CD4-positive, alpha-beta T cell (primary cell): ENCODE results near the gene CHRNA5. TPM values are rescaled to one million over a fixed set of nuclear protein-coding genes. Genes with fewer than 3 reads are reported as not detected.

ENCODE experiments used
- ATAC-seq: fragments of 200-7000 bp; cut with Tn5 transposase; one replicate; pipeline ENCODE4 v1.10.0; 2022; ENCODE audit warnings: mild to moderate bottlenecking; ENCODE audit not compliant: poor library complexity
- CTCF ChIA-PET: fragments of 350-600 bp; sonication (Branson Sonifier 250); formaldehyde crosslinking; loops from one replicate; lab custom pipeline; 2021; ENCODE audit warnings: antibody characterized with exemption, inconsistent platforms; lab: Charles Lee
- POLR2A ChIA-PET: fragments of 350-600 bp; sonication (Branson Sonifier 250); formaldehyde crosslinking; loops from one replicate; lab custom pipeline; 2021; ENCODE audit warnings: antibody characterized with exemption, inconsistent platforms; lab: Charles Lee
- DNase-seq, 14 experiments: peaks; one replicate each; pipeline ENCODE4 v3.0.0-alpha.2; 2013 to 2020; ENCODE audit warnings: mixed read lengths in 2 of 14
- H3K27ac ChIP-seq, 2 donors: one replicate each; pipeline versions ENCODE4 v1.5.1 to v1.7.0; 2013; ENCODE audit warnings: low read length in 2 of 2, low read depth in 1 of 2, mild to moderate bottlenecking in 1 of 2
- H3K27me3 ChIP-seq, 2 experiments: 1 replicate in 1 of 2; 2 replicates in 1 of 2; pipeline versions ENCODE4 v1.6.1 to v1.7.0; 2013; ENCODE audit warnings: low read length in 2 of 2, control low read depth in 1 of 2, mild to moderate bottlenecking in 1 of 2, moderate library complexity in 1 of 2; ENCODE audit not compliant: insufficient read depth in 2 of 2, control insufficient read depth in 1 of 2
- H3K36me3 ChIP-seq: one replicate; pipeline ENCODE4 v1.6.1; 2013; ENCODE audit warnings: low read length, control low read depth; ENCODE audit not compliant: insufficient read depth
- H3K4me1 ChIP-seq: one replicate; pipeline ENCODE4 v1.6.1; 2013; ENCODE audit warnings: low read length, control low read depth; ENCODE audit not compliant: insufficient read depth
- H3K4me3 ChIP-seq: one replicate; pipeline ENCODE4 v1.5.1; 2013; ENCODE audit warnings: mild to moderate bottlenecking, low read length, moderate library complexity
- H3K9me3 ChIP-seq, 2 experiments: 1 replicate in 1 of 2; 2 replicates in 1 of 2; pipeline versions ENCODE4 v1.6.1 to v1.7.0; 2013; ENCODE audit warnings: low read length in 2 of 2, mild to moderate bottlenecking in 2 of 2, control low read depth in 1 of 2, moderate library complexity in 1 of 2; ENCODE audit not compliant: control insufficient read depth in 1 of 2, insufficient read depth in 1 of 2
- H3K27ac Mint-ChIP-seq: one replicate; pipeline ENCODE4 v1.8.0; 2020; ENCODE audit warnings: mixed read lengths
- H3K27me3 Mint-ChIP-seq: one replicate; pipeline ENCODE4 v1.8.0; 2021; ENCODE audit warnings: mixed read lengths
- H3K36me3 Mint-ChIP-seq: one replicate; pipeline ENCODE4 v1.8.0; 2021; ENCODE audit warnings: low read depth, mixed read lengths
- H3K4me1 Mint-ChIP-seq: one replicate; pipeline ENCODE4 v1.8.0; 2021; ENCODE audit warnings: low read depth, mixed read lengths
- H3K4me3 Mint-ChIP-seq: one replicate; pipeline ENCODE4 v1.8.0; 2020; ENCODE audit warnings: mild to moderate bottlenecking, mixed read lengths
- H3K9me3 Mint-ChIP-seq: one replicate; pipeline ENCODE4 v1.8.0; 2020; ENCODE audit warnings: mixed read lengths
- intact Hi-C, 2 experiments: fragments of 100-400 bp; cut with DNase I in 1 of 2; cut with micrococcal nuclease in 1 of 2; formaldehyde crosslinking; loops; one replicate each; pipeline versions ENCODE4 v1.15.1 to v1.9.0; 2023 to 2025; cut with DNase I, micrococcal nuclease
- total RNA-seq, 174 experiments: library from RNA in 2 of 174; stranded (reverse) in 2 of 174; gene quantifications; one replicate each; pipeline ENCODE4 v1.2.3 and lab custom pipeline; 2021 to 2026
- TF ChIP-seq, protein P1 (sequence below): fragments of 200-600 bp; IDR thresholded peaks from one replicate; pipeline ENCODE4 v1.8.0; 2022; ENCODE audit warnings: antibody characterized with exemption, mild to moderate bottlenecking

CHRNA5 gene
- total RNA-seq, 2 experiments from 2014 or later = 0.25 TPM

GRCh38 chr15:78627348-78627747 lies 62.0 kb downstream of the CHRNA5 start:
- peaks cover 26% of the 10 kb centered on the region for H3K27me3 Mint-ChIP-seq
- Histone ChIP-seq H3K4me3 (no peak overlapping the region), H3K36me3 (no peaks in the 10 kb centered on the region), H3K27me3 (peaks cover 2 to 7% of the 10 kb centered on the region in 2 experiments), H3K27ac (no peak overlapping the region), H3K4me1 (no peaks in the 10 kb centered on the region), H3K9me3 (no peaks in the 10 kb centered on the region)
- no peaks in the 10 kb centered on the region for H3K36me3 Mint-ChIP-seq
- CTCF ChIA-PET = no interaction called here
- ATAC-seq (no peak), DNase-seq (no peak)
- TF ChIP-seq, protein P1, sequence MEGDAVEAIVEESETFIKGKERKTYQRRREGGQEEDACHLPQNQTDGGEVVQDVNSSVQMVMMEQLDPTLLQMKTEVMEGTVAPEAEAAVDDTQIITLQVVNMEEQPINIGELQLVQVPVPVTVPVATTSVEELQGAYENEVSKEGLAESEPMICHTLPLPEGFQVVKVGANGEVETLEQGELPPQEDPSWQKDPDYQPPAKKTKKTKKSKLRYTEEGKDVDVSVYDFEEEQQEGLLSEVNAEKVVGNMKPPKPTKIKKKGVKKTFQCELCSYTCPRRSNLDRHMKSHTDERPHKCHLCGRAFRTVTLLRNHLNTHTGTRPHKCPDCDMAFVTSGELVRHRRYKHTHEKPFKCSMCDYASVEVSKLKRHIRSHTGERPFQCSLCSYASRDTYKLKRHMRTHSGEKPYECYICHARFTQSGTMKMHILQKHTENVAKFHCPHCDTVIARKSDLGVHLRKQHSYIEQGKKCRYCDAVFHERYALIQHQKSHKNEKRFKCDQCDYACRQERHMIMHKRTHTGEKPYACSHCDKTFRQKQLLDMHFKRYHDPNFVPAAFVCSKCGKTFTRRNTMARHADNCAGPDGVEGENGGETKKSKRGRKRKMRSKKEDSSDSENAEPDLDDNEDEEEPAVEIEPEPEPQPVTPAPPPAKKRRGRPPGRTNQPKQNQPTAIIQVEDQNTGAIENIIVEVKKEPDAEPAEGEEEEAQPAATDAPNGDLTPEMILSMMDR = no peak
- POLR2A ChIA-PET = no interaction called here
- intact Hi-C loops = no loop called here
- H3K4me3 Mint-ChIP-seq = no peak overlapping the region
- no peaks in the 10 kb centered on the region for H3K9me3 Mint-ChIP-seq
- H3K4me1 Mint-ChIP-seq = no peaks in the 10 kb centered on the region
- H3K27ac Mint-ChIP-seq = no peak overlapping the region

GRCh38 chr15:78628227-78628626 lies 62.9 kb downstream of the CHRNA5 start:
- Mint-ChIP-seq H3K27me3 (peaks cover 19% of the 10 kb centered on the region), H3K4me1 (no peaks in the 10 kb centered on the region), H3K27ac (no peak overlapping the region), H3K36me3 (no peaks in the 10 kb centered on the region), H3K4me3 (no peak overlapping the region), H3K9me3 (no peaks in the 10 kb centered on the region)
- no peak overlapping the region for H3K27ac ChIP-seq
- peaks cover 0 to 5% of the 10 kb centered on the region in 2 experiments for H3K9me3 ChIP-seq
- intact Hi-C loops = no loop called here
- CTCF ChIA-PET = no interaction called here
- no peaks in the 10 kb centered on the region for H3K4me1 ChIP-seq
- DNase-seq (no peak), ATAC-seq (no peak)
- TF ChIP-seq, protein P1 = no peak
- no peak overlapping the region for H3K4me3 ChIP-seq
- peaks cover 0 to 9% of the 10 kb centered on the region in 2 experiments for H3K27me3 ChIP-seq
- POLR2A ChIA-PET = no interaction called here
- no peaks in the 10 kb centered on the region for H3K36me3 ChIP-seq

DNA sequence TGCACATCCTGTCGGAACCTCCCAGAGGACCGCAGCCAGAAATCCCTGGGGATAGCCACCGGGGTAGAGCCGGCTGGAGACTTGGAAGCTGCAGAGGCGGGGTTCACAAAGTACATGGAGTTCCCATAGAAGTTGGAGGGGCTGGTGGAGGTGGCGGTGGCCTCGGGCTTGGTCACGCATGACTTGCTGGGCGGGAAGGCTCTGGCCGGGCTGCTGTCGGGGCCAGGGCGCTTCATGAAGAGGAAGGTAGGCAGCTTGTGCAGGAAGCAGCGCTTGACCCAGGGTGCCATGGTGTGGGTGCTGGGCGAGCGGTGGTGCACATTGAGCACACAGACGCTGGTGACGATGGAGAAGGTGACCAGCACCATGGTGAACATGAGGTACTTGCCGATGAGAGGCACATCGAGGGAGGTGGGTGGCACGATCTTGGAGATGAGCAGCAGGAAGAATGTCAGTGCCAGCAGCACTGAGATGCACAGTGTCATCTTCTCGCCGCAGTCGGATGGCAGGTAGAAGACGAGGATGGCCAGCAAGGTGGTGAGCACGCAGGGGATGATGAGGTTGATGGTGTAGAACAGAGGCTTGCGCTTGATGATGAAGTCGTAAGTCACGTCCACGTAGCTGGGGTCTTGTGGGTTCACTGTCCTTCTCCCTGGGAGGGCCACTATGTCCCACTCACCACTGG lies 63.9 kb downstream of the CHRNA5 start:
- no peaks in the 10 kb centered on the region for H3K9me3 Mint-ChIP-seq
- H3K27ac ChIP-seq = no peak overlapping the region
- intact Hi-C loops = no loop called here
- POLR2A ChIA-PET = no interaction called here
- no peaks in the 10 kb centered on the region for H3K4me1 Mint-ChIP-seq
- CTCF ChIA-PET = no interaction called here
- peaks cover 0 to 7% of the 10 kb centered on the region in 2 experiments for H3K27me3 ChIP-seq
- H3K27me3 Mint-ChIP-seq = peaks cover 11% of the 10 kb centered on the region
- H3K4me3 ChIP-seq = no peak overlapping the region
- DNase-seq (no peak), ATAC-seq (no peak)
- H3K4me1 ChIP-seq = no peaks in the 10 kb centered on the region
- TF ChIP-seq, protein P1 = no peak
- H3K27ac Mint-ChIP-seq = no peak overlapping the region
- no peak overlapping the region for H3K4me3 Mint-ChIP-seq
- H3K9me3 ChIP-seq = peaks cover 6 to 9% of the 10 kb centered on the region in 2 experiments
- no peaks in the 10 kb centered on the region for H3K36me3 Mint-ChIP-seq
- H3K36me3 ChIP-seq = no peaks in the 10 kb centered on the region
